Naive B cell (primary cell): Measurements from ENCODE around the gene GLI1. TPM values are rescaled to one million over a fixed set of nuclear protein-coding genes. Genes with fewer than 3 reads are reported as not detected.
"Not testable (repeated sequence)": the region's sequence is repeated elsewhere in the genome, so short reads cannot be mapped to it uniquely, and the experiment has no call there.

ENCODE experiments used
- ATAC-seq, 2 donors: fragments of 150-1000 bp; cut with Tn5 transposase; 2 replicates each; pipeline ENCODE4 v1.10.0; 2021; ENCODE audit warnings: low read depth in 2 of 2, mild to moderate bottlenecking in 2 of 2, moderate library complexity in 2 of 2
- DNase-seq: peaks from one replicate; pipeline ENCODE4 v3.0.0; 2022
- H3K27ac Mint-ChIP-seq, 6 donors: one replicate each; pipeline ENCODE4 v1.8.0; 2020 to 2022; ENCODE audit warnings: mild to moderate bottlenecking in 6 of 6, mixed read lengths in 6 of 6, moderate library complexity in 5 of 6, inconsistent platforms in 2 of 6
- H3K27me3 Mint-ChIP-seq, 3 donors: one replicate each; pipeline ENCODE4 v1.8.0; 2021 to 2022; ENCODE audit warnings: mixed read lengths in 3 of 3, mild to moderate bottlenecking in 1 of 3
- H3K36me3 Mint-ChIP-seq, 2 donors: one replicate each; pipeline ENCODE4 v1.8.0; 2020 to 2022; ENCODE audit warnings: mixed read lengths in 2 of 2, inconsistent platforms in 1 of 2, mild to moderate bottlenecking in 1 of 2
- H3K4me1 Mint-ChIP-seq, 3 donors: one replicate each; pipeline ENCODE4 v1.8.0; 2020 to 2022; ENCODE audit warnings: mixed read lengths in 3 of 3, inconsistent platforms in 1 of 3, mild to moderate bottlenecking in 1 of 3, moderate library complexity in 1 of 3
- H3K4me3 Mint-ChIP-seq, 8 donors: one replicate each; pipeline ENCODE4 v1.8.0; 2020 to 2022; ENCODE audit warnings: mild to moderate bottlenecking in 8 of 8, mixed read lengths in 8 of 8, moderate library complexity in 8 of 8, inconsistent platforms in 2 of 8
- H3K9me3 Mint-ChIP-seq, 7 donors: one replicate each; pipeline ENCODE4 v1.8.0; 2020 to 2022; ENCODE audit warnings: mixed read lengths in 7 of 7, mild to moderate bottlenecking in 5 of 7, inconsistent platforms in 2 of 7, moderate library complexity in 1 of 7
- polyA plus RNA-seq, 6 donors: library from polyadenylated mRNA; unstranded; fragments of 300-500 nt; fragmentation: Illumina TruSeq; gene quantifications; one replicate each; pipeline ENCODE4 v1.2.3, GENCODE V29; 2021; ENCODE audit warnings: low read depth in 6 of 6

Gene GLI1
- polyA plus RNA-seq, 6 donors from 2014 or later = 0.27 to 2.4 (median 1.1) TPM

DNA sequence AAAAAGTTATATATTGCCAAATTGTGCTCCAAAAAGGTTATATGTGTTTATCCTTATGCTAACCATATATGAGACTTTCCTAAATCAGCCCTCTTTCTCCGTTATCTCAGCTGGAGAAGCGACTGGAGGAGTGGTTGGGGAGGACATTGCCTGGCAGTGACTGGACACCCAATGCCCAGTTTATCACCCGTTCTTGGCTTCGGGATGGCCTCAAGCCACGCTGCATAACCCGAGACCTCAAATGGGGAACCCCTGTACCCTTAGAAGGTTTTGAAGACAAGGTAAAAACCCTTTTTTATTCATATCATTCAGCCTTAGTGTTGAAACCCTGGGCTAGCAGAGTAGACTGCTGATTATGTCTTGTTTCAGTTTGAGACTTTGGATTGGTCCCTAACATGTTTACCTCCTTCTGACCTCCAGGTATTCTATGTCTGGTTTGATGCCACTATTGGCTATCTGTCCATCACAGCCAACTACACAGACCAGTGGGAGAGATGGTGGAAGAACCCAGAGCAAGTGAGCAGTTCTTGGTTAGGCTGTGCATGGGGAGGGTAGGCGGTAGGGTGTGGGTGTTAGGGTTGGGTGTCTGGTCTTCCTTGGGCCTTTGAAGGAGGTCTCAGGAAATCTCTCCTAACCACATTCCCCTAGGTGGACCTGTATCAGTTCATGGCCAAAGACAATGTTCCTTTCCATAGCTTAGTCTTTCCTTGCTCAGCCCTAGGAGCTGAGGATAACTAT lies 52.2 kb downstream of the GLI1 start:
- DNase-seq (no peak), ATAC-seq (no peak)
- Mint-ChIP-seq H3K36me3 (peaks cover under 1 to 27% of the 10 kb centered on the region in 2 donors), H3K27me3 (no peaks in the 10 kb centered on the region), H3K4me3 (no peak overlapping the region), H3K4me1 (peaks cover 4 to 6% (median 4%) of the 10 kb centered on the region in 3 donors), H3K27ac (peak overlapping the region in 4 of 6 donors; percentile 36 to 69 (median 56)), H3K9me3 (no peaks in the 10 kb centered on the region)

GRCh38 chr12:57512665-57513064 lies 53.1 kb downstream of the GLI1 start:
- H3K27ac Mint-ChIP-seq = peak overlapping the region in 5 of 6 donors; percentile 49 to 87 (median 65)
- H3K4me3 Mint-ChIP-seq = no peak overlapping the region
- ATAC-seq (no peak), DNase-seq (no peak)
- no peaks in the 10 kb centered on the region for H3K27me3 Mint-ChIP-seq
- H3K4me1 Mint-ChIP-seq = peaks cover 4 to 10% (median 7%) of the 10 kb centered on the region in 3 donors
- H3K36me3 Mint-ChIP-seq = peaks cover 9 to 27% of the 10 kb centered on the region in 2 donors
- no peaks in the 10 kb centered on the region for H3K9me3 Mint-ChIP-seq

DNA sequence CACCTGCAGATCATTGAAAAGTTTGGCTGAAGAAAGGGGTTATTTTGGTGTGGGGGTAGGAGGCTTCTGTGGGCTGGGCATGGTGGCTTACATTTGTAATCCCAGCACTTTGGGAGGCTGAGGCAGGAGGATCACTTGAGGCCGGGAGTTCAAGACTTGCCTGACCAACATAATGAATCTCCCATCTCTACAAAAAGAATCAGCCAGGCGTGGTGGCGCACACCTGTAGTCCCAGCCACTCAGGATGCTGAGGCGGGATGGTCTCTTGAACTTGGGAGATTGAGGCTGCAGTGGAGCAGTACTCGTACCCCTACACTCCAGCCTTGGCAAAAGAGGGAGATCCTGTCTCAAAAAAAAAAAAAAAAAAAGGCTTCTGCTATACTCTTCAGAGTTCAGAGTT lies 53.7 kb downstream of the GLI1 start:
- Mint-ChIP-seq H3K4me1 (peaks cover 6 to 16% (median 13%) of the 10 kb centered on the region in 3 donors), H3K27ac (peak overlapping the region in 3 of 6 donors; percentile 14 to 74 (median 59)), H3K36me3 (peaks cover 9 to 27% of the 10 kb centered on the region in 2 donors), H3K4me3 (no peak overlapping the region), H3K27me3 (no peaks in the 10 kb centered on the region), H3K9me3 (no peaks in the 10 kb centered on the region)
- DNase-seq (no peak), ATAC-seq (no peak)

GRCh38 chr12:57513677-57514076 lies 54.1 kb downstream of the GLI1 start:
- not testable (repeated sequence) for H3K27me3 Mint-ChIP-seq, ATAC-seq, H3K9me3 Mint-ChIP-seq, DNase-seq
- peaks cover 10 to 20% (median 17%) of the 10 kb centered on the region in 3 donors for H3K4me1 Mint-ChIP-seq
- H3K36me3 Mint-ChIP-seq = peaks cover 9 to 27% of the 10 kb centered on the region in 2 donors
- H3K4me3 Mint-ChIP-seq = peak overlapping the region in 1 of 8 donors; percentile 33
- peak overlapping the region in 3 of 6 donors; percentile 54 to 59 (median 58) for H3K27ac Mint-ChIP-seq

DNA sequence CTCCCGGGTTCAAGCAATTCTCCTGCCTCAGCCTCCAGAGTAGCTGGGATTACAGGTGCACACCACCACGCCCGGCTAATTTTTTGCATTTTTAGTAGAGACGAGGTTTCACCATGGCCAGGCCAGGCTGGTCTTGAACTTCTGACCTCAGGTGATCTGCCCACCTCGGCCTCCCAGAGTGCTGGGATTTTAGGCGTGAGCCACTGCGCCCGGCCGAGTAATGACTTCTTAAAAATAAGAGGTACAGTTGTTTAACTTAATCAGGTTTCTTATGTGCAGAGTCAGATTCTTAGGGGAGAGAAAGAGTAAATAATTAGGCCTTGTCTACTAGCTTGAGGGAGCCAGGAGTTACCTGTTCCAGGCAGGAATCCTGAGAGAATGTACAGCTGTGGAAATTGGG lies 54.7 kb downstream of the GLI1 start:
- Mint-ChIP-seq H3K27ac (peak overlapping the region in 1 of 6 donors; percentile 15), H3K4me1 (peaks cover 15 to 26% (median 23%) of the 10 kb centered on the region in 3 donors), H3K36me3 (peaks cover 9 to 27% of the 10 kb centered on the region in 2 donors)
- not testable (repeated sequence) for DNase-seq, ATAC-seq, H3K27me3 Mint-ChIP-seq, H3K9me3 Mint-ChIP-seq, H3K4me3 Mint-ChIP-seq

DNA sequence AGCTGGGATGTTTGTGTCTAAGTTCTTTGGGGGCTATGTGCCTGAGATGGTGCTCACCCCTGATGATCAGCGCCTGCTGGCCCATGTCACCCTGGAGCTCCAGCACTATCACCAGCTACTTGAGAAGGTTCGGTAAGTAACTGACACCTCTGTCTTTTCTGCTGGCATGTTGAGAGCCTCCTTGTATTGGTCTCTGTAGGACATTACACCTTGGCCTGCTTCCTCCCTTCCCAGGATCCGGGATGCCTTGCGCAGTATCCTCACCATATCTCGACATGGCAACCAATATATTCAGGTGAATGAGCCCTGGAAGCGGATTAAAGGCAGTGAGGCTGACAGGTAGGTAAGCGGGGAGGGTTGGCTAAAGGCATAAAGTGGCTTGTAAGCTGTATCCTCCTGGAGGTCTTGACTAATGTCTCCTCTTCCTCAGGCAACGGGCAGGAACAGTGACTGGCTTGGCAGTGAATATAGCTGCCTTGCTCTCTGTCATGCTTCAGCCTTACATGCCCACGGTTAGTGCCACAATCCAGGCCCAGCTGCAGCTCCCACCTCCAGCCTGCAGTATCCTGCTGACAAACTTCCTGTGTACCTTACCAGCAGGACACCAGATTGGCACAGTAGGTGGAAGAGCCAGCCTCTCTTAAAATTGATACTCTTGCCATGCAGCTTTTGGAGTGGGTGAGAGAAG lies 55.3 kb downstream of the GLI1 start:
- Mint-ChIP-seq H3K36me3 (peaks cover 9 to 21% of the 10 kb centered on the region in 2 donors), H3K4me3 (no peak overlapping the region), H3K4me1 (peaks cover 18 to 28% (median 26%) of the 10 kb centered on the region in 3 donors), H3K9me3 (no peaks in the 10 kb centered on the region), H3K27ac (peak overlapping the region in 3 of 6 donors; percentile 54 to 100 (median 70)), H3K27me3 (no peaks in the 10 kb centered on the region)
- ATAC-seq (no peak), DNase-seq (no peak)

GRCh38 chr12:57515408-57515933 lies 55.9 kb downstream of the GLI1 start:
- H3K36me3 Mint-ChIP-seq = peaks cover 9 to 19% of the 10 kb centered on the region in 2 donors
- peak overlapping the region in 1 of 8 donors; percentile 65 for H3K4me3 Mint-ChIP-seq
- no peaks in the 10 kb centered on the region for H3K9me3 Mint-ChIP-seq
- no peaks in the 10 kb centered on the region for H3K27me3 Mint-ChIP-seq
- peak overlapping the region in 3 of 6 donors; percentile 50 to 100 (median 70) for H3K27ac Mint-ChIP-seq
- ATAC-seq (no peak), DNase-seq (no peak)
- peaks cover 22 to 31% (median 30%) of the 10 kb centered on the region in 3 donors for H3K4me1 Mint-ChIP-seq

GRCh38 chr12:57515934-57516541 lies 56.5 kb downstream of the GLI1 start:
- no peak for ATAC-seq
- no peaks in the 10 kb centered on the region for H3K9me3 Mint-ChIP-seq
- peak overlapping the region in 5 of 6 donors; percentile 40 to 100 (median 56) for H3K27ac Mint-ChIP-seq
- H3K4me1 Mint-ChIP-seq = peaks cover 27 to 33% (median 31%) of the 10 kb centered on the region in 3 donors
- peak overlapping the region in 1 of 8 donors; percentile 65 for H3K4me3 Mint-ChIP-seq
- no peak for DNase-seq
- peaks cover 9 to 19% of the 10 kb centered on the region in 2 donors for H3K36me3 Mint-ChIP-seq
- no peaks in the 10 kb centered on the region for H3K27me3 Mint-ChIP-seq

DNA sequence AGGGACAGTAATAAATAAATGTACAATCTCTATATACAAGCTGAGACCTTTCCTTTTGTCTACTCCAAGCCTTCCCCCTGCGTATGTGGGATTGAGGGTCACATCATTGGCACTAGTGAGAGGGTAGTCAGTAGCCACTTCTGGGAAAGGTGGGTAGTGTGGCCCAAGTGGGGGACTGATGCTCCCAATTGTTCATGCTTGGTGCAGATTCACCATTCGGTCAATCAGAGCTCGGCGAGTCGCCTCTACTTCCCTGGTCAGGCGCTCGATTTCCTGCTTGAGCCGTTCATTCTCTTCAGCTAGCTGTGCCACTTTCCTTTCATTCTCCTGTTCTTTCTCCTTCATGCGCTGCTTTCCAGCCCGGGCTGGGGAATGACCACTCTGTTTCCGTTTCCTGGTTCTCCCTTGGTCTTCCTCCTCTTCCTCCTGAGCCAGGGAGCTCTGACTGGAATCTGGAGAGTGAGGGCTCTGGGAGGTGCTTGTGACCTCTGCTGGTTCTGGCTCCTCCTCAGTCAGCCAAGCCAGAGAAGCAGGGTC lies 57.1 kb downstream of the GLI1 start:
- no peaks in the 10 kb centered on the region for H3K9me3 Mint-ChIP-seq
- H3K27ac Mint-ChIP-seq = peak overlapping the region in 2 of 6 donors; percentile 82 to 100
- H3K36me3 Mint-ChIP-seq = peaks cover 9 to 17% of the 10 kb centered on the region in 2 donors
- no peaks in the 10 kb centered on the region for H3K27me3 Mint-ChIP-seq
- no peak for ATAC-seq
- H3K4me1 Mint-ChIP-seq = peaks cover 30 to 40% (median 35%) of the 10 kb centered on the region in 3 donors
- DNase-seq = no peak
- peak overlapping the region in 2 of 8 donors; percentile 76 to 96 for H3K4me3 Mint-ChIP-seq

- H3K4me3 Mint-ChIP-seq = peak overlapping the region in 3 of 8 donors; percentile 19 to 96 (median 20)
- H3K9me3 Mint-ChIP-seq = no peaks in the 10 kb centered on the region
- DNase-seq (no peak), ATAC-seq (no peak)
- peak overlapping the region in 4 of 6 donors; percentile 3 to 100 (median 64) for H3K27ac Mint-ChIP-seq
- no peaks in the 10 kb centered on the region for H3K27me3 Mint-ChIP-seq
- peaks cover 9 to 12% of the 10 kb centered on the region in 2 donors for H3K36me3 Mint-ChIP-seq
- peaks cover 31 to 45% (median 40%) of the 10 kb centered on the region in 3 donors for H3K4me1 Mint-ChIP-seq
These were observed 57.6 kb downstream of the GLI1 start for GRCh38 chr12:57517187-57517586.

- H3K27me3 Mint-ChIP-seq, ATAC-seq, DNase-seq, H3K36me3 Mint-ChIP-seq, H3K9me3 Mint-ChIP-seq: not testable (repeated sequence)
- Mint-ChIP-seq H3K27ac (peak overlapping the region in 4 of 6 donors; percentile 38 to 100 (median 80)), H3K4me1 (peaks cover 26 to 46% (median 40%) of the 10 kb centered on the region in 3 donors), H3K4me3 (peak overlapping the region in 3 of 8 donors; percentile 19 to 96 (median 42))
These were observed 58.1 kb downstream of the GLI1 start for GRCh38 chr12:57517718-57518117.

DNA sequence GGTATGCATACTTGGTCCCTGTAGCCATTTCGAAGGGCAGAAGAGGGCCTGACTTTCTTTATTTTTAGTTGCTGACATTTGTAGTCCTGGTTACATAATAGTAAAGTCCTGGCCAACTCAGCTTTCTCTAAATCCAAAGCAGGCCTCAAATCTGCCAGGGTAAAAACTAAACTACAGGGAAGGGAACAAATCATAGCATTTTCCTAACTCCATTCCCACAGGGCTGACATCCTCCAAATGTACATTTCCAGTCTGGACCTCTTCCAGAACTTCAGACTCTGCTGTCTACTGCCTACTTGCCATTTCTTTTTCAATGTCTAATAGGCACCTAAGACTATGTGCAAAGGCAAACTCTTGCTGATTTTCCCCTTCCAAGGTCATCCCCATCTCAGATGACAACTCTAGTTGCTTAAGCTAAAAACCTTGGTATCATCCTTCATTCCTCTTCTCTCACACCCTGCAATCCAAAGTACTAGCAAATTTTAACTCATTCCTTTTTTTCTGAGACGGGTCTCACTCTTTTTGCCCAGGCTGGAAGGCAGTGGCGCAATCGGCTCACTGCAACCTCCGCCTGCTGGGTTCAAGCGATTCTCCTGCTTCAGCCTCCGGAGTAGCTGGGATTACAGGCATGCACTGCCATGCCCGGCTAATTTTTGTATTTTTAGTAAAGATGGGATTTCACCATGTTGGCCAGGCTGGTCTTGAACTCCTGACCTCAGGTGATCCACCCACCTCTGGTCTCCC lies 58.8 kb downstream of the GLI1 start:
- Mint-ChIP-seq H3K4me3 (peak overlapping the region in 7 of 8 donors; percentile 93 to 100 (median 99)), H3K36me3 (peaks cover under 1 to 9% of the 10 kb centered on the region in 2 donors), H3K4me1 (peaks cover 30 to 47% (median 45%) of the 10 kb centered on the region in 3 donors), H3K27me3 (no peaks in the 10 kb centered on the region), H3K9me3 (no peaks in the 10 kb centered on the region), H3K27ac (peak overlapping the region in 5 of 6 donors; percentile 95 to 100 (median 100))
- no peak for DNase-seq
- ATAC-seq = no peak
